Breast epithelium (tissue), 3 donors: ENCODE measurements around the gene STX12.
"Not testable (repeated sequence)": the region's sequence is repeated elsewhere in the genome, so short reads cannot be mapped to it uniquely, and the experiment has no call there.

Source experiments
- POLR2A ChIP-seq: fragments of 450-650 bp; IDR thresholded peaks from one replicate; pipeline ENCODE4 v1.6.1; 2016; ENCODE audit warnings: antibody characterized with exemption, mild to moderate bottlenecking, moderate library complexity
- TF ChIP-seq, protein P1 (sequence below), 3 donors: fragments of 450-650 bp; IDR thresholded peaks; one replicate each; pipeline ENCODE4 v1.5.1; 2016 to 2017; ENCODE audit warnings: antibody characterized with exemption in 3 of 3, mild to moderate bottlenecking in 3 of 3, moderate library complexity in 3 of 3

DNA sequence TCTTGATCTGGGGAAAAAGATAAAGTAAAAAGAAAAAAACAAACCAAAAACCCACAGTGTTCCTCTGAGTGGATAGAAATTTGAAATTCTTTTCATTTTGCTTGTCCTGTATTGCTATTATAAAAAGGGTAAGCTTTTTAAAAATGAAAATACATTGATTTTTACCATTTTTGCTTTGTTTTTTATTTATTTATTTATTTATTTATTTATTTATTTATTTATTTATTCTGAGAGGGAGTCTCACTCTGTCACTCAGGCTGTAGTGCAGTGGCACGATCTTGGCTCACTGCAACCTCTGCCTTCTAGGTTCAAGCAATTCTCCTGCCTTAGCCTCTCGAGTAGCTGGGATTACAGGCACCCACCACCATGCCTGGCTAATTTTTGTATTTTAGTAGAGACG lies 35.1 kb downstream of the STX12 start:
- TF ChIP-seq, protein P1, sequence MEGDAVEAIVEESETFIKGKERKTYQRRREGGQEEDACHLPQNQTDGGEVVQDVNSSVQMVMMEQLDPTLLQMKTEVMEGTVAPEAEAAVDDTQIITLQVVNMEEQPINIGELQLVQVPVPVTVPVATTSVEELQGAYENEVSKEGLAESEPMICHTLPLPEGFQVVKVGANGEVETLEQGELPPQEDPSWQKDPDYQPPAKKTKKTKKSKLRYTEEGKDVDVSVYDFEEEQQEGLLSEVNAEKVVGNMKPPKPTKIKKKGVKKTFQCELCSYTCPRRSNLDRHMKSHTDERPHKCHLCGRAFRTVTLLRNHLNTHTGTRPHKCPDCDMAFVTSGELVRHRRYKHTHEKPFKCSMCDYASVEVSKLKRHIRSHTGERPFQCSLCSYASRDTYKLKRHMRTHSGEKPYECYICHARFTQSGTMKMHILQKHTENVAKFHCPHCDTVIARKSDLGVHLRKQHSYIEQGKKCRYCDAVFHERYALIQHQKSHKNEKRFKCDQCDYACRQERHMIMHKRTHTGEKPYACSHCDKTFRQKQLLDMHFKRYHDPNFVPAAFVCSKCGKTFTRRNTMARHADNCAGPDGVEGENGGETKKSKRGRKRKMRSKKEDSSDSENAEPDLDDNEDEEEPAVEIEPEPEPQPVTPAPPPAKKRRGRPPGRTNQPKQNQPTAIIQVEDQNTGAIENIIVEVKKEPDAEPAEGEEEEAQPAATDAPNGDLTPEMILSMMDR (IDR thresholded peaks at IDR 0.05) = not testable (repeated sequence)
- not testable (repeated sequence) for TF ChIP-seq POLR2A
